MM.1S (cell line): Measurements from ENCODE around the gene ARCN1.

Source experiments
- CTCF ChIP-seq: fragments of 300-600 bp; sonication (generic); IDR thresholded peaks from 2 replicates; pipeline ENCODE4 v1.5.1; 2016; ENCODE audit warnings: antibody characterized with exemption, low read length, mixed read lengths
- EZH2 ChIP-seq: fragments of 300-600 bp; sonication (generic); optimal IDR thresholded peaks from 2 replicates; pipeline ENCODE3; 2017; ENCODE audit warnings: low read depth, mild to moderate bottlenecking, antibody characterized with exemption, low read length, mixed read lengths

GRCh38 chr11:118608360-118609227 lies 36.4 kb downstream of the ARCN1 start:
- TF ChIP-seq EZH2 (no peak), CTCF (no peak)
